GM18511 (cell line): ENCODE measurements around the gene ACVR1.

ENCODE experiments used
- ATAC-seq: cut with Tn5 transposase; IDR thresholded peaks from one replicate; pipeline ENCODE4 v1.9.1; 2021; ENCODE audit warnings: mild to moderate bottlenecking, moderate library complexity; ENCODE audit not compliant: unreplicated experiment

Gene ACVR1

GRCh38 chr2:157800838-157801495 is 75.2 kb downstream of the ACVR1 start:
- no peak for ATAC-seq

DNA sequence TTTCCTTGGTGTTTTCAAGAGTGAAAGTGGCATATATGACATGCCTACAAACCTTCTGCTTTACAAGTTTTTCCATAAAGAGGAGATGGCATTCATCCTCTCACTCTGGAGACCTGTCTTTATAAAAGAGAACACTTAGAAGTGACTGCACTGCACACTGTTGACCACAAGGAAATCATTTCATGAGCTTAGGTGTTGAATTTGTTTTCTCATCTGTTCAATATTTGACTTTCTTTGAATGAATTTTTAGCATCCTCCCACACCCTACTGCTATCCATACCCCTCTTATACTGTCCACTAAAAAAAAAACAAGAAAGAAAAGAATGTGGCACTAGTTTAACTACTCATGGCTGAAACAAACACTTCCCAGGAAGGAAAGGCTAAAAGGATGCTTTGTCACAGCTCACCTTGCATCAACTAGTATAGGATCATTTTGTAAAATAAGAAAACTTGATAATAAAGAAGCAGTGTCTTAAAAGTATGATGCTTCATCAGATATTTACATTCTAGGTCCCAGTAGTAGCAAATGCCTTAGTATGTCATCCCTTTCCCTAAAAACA is 83.0 kb downstream of the ACVR1 start:
- no peak for ATAC-seq

DNA sequence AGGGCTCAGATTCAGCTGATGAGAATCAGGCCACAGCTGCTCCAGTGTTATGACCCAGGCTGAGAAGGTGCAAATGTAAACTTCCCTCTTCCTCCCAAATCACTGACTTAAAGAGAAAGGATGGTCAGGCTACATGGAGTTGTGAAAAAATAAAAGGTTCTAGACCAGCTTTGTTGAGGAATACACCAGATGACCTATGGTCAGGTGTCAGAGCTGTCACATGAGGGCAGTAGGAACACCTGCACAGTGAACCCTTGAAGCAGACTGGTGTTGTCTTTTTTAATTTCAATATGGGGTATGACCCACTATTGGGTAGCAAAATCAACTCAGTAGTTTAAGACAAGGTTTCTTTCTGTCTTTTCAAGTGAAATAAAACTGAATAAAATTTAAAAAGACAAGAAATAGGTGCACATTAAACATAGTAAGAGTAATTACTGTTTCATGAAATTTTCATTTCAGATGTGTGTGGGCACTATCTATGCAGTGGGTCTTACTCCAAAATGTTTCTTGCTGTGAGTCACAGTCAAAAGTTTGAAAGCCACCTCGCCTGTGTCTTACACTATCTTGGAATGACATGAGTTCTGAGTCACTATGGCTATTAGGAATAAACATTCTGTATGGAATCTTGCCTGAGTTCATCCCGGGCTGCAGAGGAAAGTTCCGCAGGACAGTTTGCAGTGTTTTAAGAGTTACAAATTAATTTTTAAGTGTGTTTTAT is 83.6 kb downstream of the ACVR1 start:
- no peak for ATAC-seq

- ATAC-seq, result no peak
Observed at GRCh38 chr2:157790780-157791179, 85.3 kb downstream of the ACVR1 start.

DNA sequence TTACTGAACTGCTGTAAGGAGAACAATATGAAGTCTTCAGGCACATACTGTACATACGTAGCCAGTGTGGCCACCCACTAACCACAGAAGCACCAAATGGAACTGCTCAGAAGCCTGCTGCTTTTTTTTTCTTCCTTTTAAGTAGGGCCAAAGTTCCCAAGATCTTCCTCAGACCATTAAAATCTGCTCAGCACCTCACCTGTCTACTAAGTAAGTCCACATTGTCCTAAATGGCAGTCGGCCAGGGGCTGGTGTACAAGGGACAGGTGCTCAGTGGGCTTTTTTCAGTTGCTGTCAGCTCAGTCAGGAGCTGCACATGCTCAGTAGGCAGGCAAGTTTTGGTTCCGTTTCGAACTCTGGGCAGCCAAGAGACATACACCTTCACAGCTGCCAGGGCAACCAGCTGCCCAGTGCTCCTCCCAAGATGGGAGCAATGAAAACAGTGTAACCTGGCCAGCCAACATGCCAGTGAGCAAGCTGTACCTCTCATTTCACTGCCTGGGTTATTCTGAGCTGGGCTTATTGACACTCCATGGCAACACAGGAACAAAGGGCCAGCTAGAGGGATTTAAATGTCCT is 86.1 kb downstream of the ACVR1 start:
- no peak for ATAC-seq

- no peak for ATAC-seq
Observed at GRCh38 chr2:157789256-157789655, 86.9 kb downstream of the ACVR1 start.

- ATAC-seq, result no peak
Observed at GRCh38 chr2:157788201-157788600, 87.9 kb downstream of the ACVR1 start.

GRCh38 chr2:157787364-157787938 is 88.7 kb downstream of the ACVR1 start:
- no peak for ATAC-seq

GRCh38 chr2:157786663-157787363 is 89.3 kb downstream of the ACVR1 start:
- ATAC-seq, result no peak

- ATAC-seq, result no peak
Observed at GRCh38 chr2:157785866-157786662, 90.1 kb downstream of the ACVR1 start.

GRCh38 chr2:157785200-157785599 is 90.9 kb downstream of the ACVR1 start:
- ATAC-seq, result no peak

DNA sequence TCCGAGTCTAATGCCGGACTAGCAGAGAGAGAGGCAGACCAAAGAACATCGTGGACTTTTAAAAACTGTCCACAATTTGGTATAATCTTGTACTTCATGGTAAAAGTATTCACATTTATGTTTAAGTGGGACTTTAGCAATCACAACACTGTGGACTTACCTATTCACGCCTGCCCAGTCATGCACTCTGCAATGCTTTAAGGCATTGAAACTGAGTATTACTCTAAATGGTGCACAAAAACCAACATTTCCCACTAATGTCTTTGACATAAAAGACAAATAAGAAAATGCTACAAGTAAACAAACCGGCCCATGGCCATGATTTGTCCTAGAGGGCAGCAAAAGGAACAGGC is 91.3 kb downstream of the ACVR1 start:
- no peak for ATAC-seq

DNA sequence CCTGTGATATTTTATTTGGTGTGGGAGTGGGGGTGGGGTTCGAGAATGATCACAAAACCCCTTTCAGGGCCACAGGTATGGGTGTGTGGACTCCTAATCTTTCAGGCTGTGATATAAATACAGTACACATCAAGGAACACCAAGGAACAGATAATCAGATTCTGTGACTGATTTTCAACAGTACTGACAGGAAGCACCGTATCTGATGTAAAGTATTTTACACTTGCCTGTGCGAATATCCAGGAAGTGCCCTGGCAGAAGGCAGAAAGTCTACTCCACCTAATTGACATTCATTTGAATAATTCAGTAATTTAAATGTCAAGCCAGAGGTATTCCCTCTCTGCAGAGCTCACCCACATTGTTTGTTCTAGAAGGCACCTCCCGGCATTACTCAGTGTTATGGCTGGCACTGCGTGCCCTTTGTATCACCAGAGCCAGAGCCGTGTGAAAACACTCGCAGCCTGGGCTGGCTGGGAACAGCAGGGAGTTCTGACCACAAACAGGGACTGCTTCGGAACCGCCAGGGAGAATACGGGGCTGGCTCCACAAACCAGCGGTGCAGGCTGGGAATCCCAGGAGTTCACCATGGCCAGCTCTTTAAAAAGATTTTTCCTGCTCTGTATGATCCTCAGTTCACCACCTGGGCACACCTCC is 91.8 kb downstream of the ACVR1 start:
- ATAC-seq, result no peak

GRCh38 chr2:157783245-157783644 is 92.9 kb downstream of the ACVR1 start:
- no peak for ATAC-seq

DNA sequence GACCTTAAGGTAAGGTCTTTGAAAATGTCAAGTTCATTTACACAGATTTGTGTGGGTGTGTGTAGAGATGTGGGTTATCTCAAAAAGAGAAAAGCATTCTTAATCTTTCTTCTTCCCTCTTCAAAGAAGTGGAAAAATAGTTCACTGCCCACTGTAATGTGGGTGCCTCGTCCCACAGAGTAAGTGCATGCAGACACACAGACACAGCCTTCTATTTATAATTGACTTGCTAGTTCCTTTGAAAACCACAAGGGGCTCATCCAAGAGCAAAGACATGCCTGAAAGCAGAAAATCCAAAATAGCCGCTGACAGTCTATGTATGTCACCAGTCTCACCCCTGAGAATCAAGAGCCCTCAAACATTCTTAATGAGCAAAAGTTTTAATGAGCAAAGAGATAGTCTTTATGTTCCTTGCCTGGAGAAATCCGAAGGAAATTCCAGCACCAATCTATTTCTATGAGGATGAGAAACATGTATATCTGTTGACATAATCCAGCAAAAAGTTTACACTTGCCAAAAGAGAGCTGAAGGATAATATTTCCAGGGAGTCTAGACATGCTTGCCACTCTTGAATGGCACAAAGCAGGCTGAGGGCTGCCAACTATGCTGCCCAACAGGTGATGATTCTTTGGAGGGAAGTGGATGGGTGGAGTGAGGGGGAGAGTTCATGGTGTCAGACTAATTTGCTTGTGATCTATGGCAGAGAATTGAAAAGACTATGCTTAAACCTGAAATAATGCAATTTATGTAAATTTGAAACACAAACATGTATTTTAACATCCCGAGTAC is 93.9 kb downstream of the ACVR1 start:
- no peak for ATAC-seq

GRCh38 chr2:157780211-157780610 is 95.9 kb downstream of the ACVR1 start:
- no peak for ATAC-seq

DNA sequence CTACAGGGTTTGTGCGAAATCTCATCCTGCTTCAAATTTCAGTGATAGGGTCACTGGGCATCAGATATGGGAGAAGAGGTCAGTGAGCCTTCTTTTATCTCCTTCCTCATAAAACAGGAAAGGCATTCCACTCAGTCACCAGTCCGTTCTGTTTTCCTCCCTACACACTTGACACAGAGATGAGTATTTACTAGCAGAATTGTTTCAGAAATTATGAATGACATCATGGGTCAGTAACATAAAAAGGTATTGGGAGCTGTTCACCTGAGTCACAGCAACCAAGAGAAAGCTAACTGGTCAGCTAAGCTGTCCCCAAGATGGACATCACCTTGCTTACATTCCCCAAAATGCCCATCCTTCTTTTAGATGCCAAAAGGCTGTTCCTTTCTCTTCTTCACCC is 96.3 kb downstream of the ACVR1 start:
- no peak for ATAC-seq

- ATAC-seq, result no peak
Observed at GRCh38 chr2:157777427-157777826, 98.7 kb downstream of the ACVR1 start.

- ATAC-seq, result no peak
Observed at GRCh38 chr2:157771234-157771633, 104.9 kb downstream of the ACVR1 start.
